ENCODE data around the gene CDKN2AIPNL.

The CDKN2AIPNL gene, protein sequence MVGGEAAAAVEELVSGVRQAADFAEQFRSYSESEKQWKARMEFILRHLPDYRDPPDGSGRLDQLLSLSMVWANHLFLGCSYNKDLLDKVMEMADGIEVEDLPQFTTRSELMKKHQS

DNA sequence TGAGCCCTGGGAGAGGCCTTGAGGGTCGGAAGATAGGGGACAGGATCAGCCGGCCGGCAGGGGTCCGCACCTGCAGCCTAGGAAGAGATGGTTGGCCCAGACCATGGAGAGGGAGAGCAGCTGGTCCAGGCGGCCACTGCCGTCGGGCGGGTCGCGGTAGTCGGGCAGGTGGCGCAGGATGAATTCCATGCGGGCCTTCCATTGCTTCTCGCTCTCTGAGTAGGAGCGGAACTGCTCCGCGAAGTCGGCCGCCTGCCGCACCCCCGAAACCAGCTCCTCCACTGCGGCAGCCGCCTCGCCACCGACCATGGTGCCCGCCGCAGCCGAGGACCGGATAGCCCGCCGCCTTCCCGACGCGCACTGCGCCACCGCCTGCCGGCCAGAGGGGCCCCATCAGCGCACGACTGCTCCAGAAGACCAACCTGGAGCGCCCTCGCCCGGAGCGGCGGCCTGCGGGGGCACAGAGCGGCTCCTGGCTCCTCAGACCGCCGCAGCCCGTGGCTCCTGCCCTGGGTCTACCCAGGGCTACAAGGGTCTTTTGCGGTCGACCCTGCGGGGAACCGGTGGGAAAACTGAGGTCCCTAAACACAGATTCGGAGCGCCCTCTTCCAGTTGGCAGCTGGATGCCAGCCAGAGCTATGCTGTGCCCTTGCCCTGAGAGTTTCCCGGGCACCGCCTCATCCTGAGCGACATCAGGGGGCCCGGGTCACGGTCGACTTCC, at the start of gene CDKN2AIPNL:
TSS of gene CDKN2AIPNL (minus strand) at position 336 of the 721 bp plus-strand sequence. CDS start at position 309, 27 bp downstream.
- peak; percentile 91 to 96 (median 93) for DNase-seq

- peak in 2 of 3 donors; percentile 24 to 26 for DNase-seq
Measured at GRCh38 chr5:134460551-134460950, 48.9 kb upstream of the CDKN2AIPNL start.

DNA sequence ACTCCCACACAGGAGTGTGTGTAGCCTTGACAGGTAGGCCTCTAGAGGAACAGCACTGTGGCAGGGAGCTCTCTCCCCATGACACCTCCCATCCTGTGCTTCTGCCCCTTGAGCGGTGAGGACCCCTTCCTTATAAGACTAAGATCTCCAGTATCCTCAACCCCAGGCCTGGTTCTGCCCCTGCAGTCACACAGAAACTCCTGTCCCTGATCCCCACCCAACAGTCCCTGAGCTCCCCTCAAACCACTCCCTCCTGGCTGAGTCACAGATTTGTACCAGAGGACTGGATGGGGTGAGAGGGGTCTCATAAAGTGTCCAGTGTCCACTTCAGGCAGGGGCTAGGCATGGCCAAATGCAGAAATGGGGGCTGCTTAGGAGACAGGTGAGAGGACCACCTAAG, 47.8 kb upstream of the CDKN2AIPNL start:
- DNase-seq, result no peak

GRCh38 chr5:134459010-134459403, 47.3 kb upstream of the CDKN2AIPNL start:
- no peak for DNase-seq

DNA sequence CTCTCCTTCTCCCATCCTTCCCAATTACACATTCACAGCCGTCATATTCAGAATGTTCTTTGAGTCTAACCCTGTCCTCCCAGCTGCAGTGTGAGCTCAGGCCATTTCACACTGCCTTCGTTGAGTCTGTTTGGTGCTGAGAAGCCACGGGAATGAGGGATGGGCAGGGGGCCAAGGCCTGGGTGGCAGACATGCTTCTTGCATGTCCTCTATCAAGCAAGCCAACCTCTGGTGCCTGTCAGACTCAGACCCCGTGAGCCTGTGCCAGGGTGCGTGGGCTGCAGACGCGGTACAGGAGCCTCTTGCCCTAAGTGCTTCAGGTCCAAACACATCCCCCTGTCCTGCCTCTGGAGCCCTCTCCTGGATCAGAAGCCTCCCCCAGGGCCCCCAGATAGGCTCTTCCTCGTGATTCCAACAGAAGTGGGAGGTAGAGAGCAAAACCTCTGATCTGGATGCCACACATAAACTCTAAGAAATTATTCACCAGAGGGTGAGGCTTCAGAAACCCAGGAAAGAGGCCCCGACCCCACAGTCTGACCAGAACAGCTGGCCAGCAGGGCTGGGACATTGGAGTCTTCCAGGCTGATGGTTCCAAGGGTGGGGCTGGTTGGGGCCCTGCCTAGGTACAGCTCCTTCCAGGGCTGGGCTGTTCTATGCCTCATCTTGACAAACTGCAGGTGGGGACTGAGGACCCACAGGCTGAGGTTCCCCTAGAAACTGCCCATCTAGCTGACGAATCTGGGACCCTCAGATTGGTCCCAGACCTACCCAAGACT, 46.7 kb upstream of the CDKN2AIPNL start:
- DNase-seq, result no peak

DNA sequence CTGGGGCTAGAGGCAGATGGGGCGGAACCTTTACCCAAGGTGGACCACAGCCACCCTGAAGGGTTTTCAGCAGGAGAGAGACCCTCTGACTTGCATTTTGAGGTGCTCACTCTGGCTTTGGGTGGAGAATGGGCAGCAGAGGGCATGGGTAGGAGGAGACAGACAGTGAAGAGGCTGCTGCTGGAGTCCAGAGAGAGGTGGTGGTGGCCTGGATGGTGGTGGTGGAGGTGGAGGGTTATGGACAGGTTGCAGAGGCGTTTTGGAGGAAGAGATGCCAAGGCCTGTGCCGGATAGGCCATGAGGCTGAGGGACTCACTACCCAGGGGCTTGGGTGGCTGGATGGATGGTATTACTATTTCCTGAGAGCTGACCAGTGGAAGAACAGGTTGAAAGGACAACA, 46.1 kb upstream of the CDKN2AIPNL start:
- DNase-seq, result no peak

DNA sequence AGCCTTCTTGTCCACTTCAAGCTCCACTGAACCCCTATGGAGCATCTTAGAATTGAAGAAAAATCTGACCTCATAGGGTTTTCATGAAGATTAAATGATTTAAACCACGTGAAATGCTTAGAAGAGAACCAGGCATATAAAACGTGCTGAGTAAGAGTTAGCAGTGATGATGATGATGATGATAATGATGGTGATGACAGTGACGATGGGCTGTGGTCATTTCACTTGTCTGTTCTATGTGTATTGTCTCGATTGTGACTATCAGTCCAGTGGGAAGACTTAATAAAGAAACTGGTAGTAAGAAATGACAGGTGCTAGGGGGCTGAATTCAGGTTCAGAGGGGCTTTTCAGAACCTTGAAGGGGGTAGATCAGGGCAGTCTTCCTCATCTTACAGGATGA, 45.1 kb upstream of the CDKN2AIPNL start:
- DNase-seq, result no peak

DNA sequence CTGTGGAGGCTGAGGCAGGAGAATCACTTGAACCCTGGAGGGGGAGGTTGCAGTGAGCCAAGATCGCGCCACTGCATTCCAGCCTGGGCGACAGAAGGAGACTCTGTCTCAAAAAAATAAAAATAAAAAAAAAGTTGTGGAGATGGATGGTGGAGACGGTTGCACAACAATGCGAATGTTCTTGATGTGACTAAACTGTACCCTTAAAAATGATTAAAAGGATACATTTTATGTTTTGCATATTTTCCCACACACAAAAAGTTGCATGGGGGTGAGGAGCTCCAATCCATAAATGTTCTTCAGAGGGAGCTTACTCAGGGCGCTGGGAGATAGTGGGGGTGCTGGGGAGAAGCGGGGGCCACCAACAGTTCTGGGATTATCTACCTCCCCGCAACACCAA, 43.8 kb upstream of the CDKN2AIPNL start:
- no peak for DNase-seq

- no peak for DNase-seq
Measured at GRCh38 chr5:134453016-134453415, 41.3 kb upstream of the CDKN2AIPNL start.

DNA sequence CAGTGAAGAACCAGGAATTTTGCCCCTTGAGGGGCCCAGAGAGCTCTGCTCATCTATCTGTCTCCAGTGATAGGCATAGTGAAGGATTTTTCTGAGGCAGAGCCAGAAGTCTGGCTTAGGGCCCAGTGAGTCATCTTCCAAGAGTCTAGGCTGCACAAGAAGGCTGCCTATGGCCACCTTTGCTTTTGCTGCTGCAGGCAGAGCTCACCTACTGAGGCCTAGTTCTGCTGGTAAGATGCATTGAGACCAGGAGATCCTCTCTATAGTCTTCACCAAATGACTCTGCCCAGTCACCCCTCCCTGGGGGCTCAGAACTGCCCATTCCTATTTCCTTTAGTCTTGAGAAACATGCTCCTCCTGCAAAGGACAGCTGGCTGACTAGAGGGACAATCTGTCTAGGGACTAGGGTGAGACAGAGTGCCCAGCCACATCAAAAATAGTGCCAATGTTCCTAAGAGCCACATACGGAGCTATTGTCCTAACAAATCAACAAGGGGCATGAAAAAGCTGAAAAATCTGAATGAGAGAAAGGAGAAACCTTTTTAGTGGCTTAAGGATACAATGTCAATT, 40.3 kb upstream of the CDKN2AIPNL start:
- no peak for DNase-seq

- DNase-seq, result no peak
Measured at GRCh38 chr5:134451225-134451935, 39.7 kb upstream of the CDKN2AIPNL start.

- peak in 1 of 3 donors; percentile 17 for DNase-seq
Measured at GRCh38 chr5:134450374-134450773, 38.7 kb upstream of the CDKN2AIPNL start.

DNA sequence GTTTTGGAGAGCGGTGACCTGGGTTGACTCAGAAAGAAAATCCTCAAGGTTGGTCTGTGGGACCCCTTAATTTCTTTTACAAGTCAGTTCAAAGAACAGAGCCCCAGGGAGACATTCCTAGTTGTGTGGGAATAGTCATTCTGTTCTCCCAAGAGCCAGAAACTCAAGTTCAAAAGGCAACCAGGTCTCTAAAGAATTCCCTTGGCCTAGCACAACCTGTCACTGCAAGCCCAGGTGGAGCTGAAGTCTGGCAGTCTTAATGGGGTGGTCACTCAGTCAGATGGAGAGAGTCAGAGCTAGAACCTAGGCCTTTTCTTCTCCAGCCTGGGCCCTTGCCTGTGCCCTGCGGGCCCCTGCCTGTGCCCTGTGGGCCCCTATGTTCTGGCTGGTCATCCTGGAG, 37.5 kb upstream of the CDKN2AIPNL start:
- DNase-seq, result no peak

GRCh38 chr5:134447815-134448520, 36.3 kb upstream of the CDKN2AIPNL start:
- no peak for DNase-seq

DNA sequence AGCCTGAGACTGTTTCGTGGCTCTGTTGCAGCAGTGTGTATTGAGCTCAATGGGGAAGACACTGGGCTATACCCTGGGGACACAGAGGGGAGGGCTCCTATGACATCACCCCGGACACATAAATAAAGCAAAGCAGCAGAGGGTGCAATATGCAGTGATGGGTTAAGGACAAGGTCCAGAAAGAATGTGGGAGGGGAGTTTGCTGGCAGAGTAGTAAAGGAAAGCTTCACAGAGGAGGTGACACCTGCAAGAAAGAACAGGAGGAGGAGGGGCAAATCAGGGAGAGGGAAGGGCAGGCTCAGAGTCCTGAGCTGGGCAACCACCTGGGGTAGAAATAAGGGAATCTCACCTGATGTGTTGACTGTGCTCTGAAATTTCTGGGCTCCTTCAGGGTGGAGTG, 35.3 kb upstream of the CDKN2AIPNL start:
- DNase-seq, result no peak

DNA sequence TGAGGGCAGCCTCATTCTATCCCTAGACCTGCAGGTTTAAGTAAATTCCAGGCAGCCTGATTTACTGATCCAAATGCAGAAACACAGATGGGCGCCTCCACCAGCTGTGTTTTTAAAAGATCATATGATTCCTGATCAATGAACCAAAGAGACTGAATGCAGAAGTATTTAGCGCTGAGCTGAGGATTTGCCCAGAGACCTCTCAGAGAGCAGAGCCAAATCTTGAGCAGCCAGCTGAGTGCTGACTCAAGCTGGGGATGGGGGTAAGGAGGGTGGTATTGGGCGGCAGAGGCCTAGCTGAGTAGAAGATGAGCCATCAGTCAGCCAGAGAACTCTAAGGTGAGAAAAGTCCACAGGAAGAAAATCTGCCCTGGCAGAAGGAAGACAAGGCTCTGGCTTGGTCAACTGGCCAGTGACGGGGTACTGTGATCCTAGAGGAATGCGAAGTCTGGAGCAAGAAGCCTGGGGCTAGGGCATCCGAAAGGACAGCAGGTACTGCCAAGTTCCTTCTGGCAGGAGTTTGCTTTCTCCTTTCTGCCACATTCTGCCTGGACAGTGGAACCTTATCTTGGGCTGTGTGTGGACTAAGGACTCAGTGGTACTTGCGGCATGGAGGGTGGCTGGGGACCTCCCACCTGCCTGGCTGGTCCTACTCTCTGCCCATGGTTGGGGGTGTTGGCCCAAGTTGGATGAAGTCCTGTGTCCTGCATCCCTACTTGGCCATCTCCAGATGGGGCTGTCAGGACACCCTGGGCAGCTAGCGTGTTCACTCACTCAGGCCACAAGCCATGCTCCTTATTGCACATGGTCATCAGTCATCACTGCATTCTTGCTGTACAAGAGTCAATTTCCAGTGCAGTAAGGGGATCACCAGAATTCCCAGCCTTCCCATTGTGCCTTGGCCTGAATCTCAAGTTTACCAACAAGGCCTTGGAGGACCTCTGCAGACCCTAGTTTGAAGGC, 34.5 kb upstream of the CDKN2AIPNL start:
- no peak for DNase-seq

DNA sequence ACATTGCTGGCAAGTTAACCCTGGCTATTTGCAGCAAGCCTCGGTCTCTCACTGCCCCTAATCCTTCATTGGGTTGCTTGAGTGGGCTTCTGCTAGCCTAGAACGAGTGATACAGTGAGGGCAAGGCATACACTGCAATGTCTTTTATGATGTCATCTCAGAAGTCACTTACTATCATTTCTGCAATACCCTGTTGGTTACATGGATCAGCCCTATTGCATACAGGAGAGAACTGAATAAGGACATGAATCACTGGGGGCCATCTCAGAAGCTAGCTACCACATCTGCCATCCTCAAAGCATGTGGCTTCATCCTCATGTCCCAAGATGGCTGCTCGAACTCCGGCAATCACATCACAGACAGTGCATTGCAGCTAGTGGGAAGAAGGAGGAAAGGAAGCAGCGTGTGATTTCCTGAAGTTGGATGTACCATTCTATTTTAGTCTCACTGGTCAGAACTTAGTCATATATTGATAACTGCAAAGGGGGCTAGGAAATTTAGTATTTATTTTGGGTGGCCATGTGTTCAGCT, 33.3 kb upstream of the CDKN2AIPNL start:
- no peak for DNase-seq

DNA sequence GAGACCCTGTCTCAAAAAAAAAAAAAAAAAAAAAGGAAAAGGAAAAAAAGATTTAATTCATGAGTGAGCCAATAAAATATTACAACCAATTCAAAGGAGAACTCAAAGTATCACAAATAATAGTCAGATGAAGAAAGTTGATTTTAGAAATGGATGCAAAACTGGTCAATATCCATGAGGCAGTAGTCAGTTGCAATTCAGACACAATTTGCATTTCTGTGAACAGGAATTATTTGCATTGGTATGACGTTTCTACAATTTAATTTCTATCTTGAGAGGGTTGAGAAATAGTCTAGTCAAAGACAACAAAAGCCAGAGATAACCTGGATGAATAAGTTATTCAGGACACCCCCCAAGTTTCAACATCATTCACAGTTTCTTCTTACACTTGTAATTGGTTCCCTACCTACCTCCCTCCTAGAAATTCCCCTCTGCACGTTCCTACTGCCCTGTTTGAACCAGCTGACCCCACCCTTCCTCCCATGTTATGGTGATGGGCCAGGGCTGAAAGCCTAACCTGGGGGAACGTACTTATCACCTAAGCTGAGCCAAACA, 28.6 kb upstream of the CDKN2AIPNL start:
- DNase-seq, result no peak

DNA sequence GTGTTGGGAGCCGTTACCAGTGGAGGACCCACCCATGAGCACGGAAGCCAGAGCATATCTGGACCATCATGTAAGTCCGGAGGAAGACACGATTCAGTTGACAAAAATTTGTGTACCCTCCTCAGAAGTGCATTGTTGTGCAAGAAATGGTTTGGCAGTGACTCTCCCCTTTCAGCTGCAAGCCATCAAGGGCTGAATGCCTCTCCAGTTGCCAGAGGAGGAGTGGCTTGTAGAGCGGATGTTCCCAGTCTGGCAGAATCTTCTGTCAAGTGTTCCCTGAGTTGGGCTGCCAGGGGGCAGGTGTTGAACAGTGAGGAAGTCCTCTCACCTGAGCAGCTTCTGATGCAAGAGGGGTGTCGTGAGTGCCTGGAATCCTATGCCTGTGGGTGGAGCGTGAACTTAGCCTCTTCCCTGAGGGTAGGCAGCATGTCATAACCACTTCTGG, 27.6 kb upstream of the CDKN2AIPNL start:
- no peak for DNase-seq

DNA sequence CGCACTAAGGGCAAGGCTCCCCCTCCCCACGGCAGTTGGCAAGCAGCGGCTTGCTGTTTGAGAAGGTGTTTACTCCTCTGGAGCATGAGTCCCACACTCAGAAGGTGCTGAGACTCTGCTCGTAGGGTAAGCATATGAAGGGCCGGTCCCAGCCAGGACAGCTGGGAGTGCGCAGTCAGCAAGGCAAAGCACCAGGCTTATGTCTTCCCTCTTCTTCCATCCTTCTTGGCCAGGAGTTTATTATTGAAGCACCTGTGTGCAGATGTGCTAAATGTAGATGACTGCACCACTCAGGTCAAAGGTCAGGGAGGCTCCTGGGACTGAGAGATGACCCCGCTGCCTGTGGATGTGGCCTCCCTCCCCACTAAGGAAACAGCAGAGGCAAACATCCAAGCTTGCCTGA, 27.0 kb upstream of the CDKN2AIPNL start:
- DNase-seq, result no peak
